Measurements from ENCODE around the gene CFAP410. TPM values are rescaled to one million over a fixed set of nuclear protein-coding genes. Genes with fewer than 3 reads are reported as not detected.

CFAP410 gene
- total and polyA plus RNA-seq, 2 donors from 2014 or later = 23.3 to 45.3 TPM

GRCh38 chr21:44301961-44302406, 37.2 kb downstream of the CFAP410 start:
- Histone ChIP-seq H3K9ac (ENCODE audit: low read length in 3 of 3) (peak overlapping the region in 2 of 3 donors; percentile 13 to 81), H3K4me3 (ENCODE audit: low read length in 3 of 3) (peak overlapping the region in 1 of 3 donors; percentile 77), H3K4me1 (ENCODE audit: control insufficient read depth in 2 of 3, insufficient read depth in 2 of 3, low read depth in 1 of 3, low read length in 3 of 3) (peaks cover 0 to 57% (median 27%) of the 10 kb centered on the region in 3 donors), H3K27me3 (ENCODE audit: control insufficient read depth, insufficient read depth, low read length) (no peaks in the 10 kb centered on the region), H3K27ac (ENCODE audit: low read depth in 2 of 2, low read length in 2 of 2) (peak overlapping the region; percentile 72 to 96), H3K9me3 (ENCODE audit: control insufficient read depth in 2 of 3, insufficient read depth in 1 of 3, low read length in 3 of 3) (no peaks in the 10 kb centered on the region), H3K36me3 (ENCODE audit: control insufficient read depth in 2 of 3, insufficient read depth in 3 of 3, low read length in 3 of 3) (peaks cover 0 to under 1% (median 0%) of the 10 kb centered on the region in 3 donors)
- intact Hi-C loops (cut with DNase I) = no loop called here
- DNase-seq = peak in 4 of 5 donors; percentile 74 to 86 (median 80)
- FAIRE-seq = no peak
- TF ChIP-seq CTCF (IDR thresholded peaks at IDR 0.05; ENCODE audit: borderline replicate concordance, extremely low read depth, insufficient read depth) = peak; percentile 29

- FAIRE-seq = no peak
- H3K9ac ChIP-seq (ENCODE audit: low read length in 3 of 3) = peak overlapping the region in 2 of 3 donors; percentile 75 to 81
- peaks cover 0 to 51% (median 27%) of the 10 kb centered on the region in 3 donors for H3K4me1 ChIP-seq (ENCODE audit: control insufficient read depth in 2 of 3, insufficient read depth in 2 of 3, low read depth in 1 of 3, low read length in 3 of 3)
- peak overlapping the region; percentile 72 to 96 for H3K27ac ChIP-seq (ENCODE audit: low read depth in 2 of 2, low read length in 2 of 2)
- H3K9me3 ChIP-seq (ENCODE audit: control insufficient read depth in 2 of 3, insufficient read depth in 1 of 3, low read length in 3 of 3) = no peaks in the 10 kb centered on the region
- DNase-seq = no peak
- H3K4me3 ChIP-seq (ENCODE audit: low read length in 3 of 3) = peak overlapping the region in 2 of 3 donors; percentile 71 to 77
- TF ChIP-seq CTCF (IDR thresholded peaks at IDR 0.05; ENCODE audit: borderline replicate concordance, extremely low read depth, insufficient read depth) = no peak
- no peaks in the 10 kb centered on the region for H3K27me3 ChIP-seq (ENCODE audit: control insufficient read depth, insufficient read depth, low read length)
- H3K36me3 ChIP-seq (ENCODE audit: control insufficient read depth in 2 of 3, insufficient read depth in 3 of 3, low read length in 3 of 3) = no peaks in the 10 kb centered on the region
- intact Hi-C loops (cut with DNase I) = no loop called here
Measured at GRCh38 chr21:44301141-44301540, 38.0 kb downstream of the CFAP410 start.

- Histone ChIP-seq H3K4me1 (ENCODE audit: control insufficient read depth in 2 of 3, insufficient read depth in 2 of 3, low read depth in 1 of 3, low read length in 3 of 3) (peaks cover 0 to 43% (median 23%) of the 10 kb centered on the region in 3 donors), H3K27ac (ENCODE audit: low read depth in 2 of 2, low read length in 2 of 2) (peak overlapping the region; percentile 72 to 96), H3K9ac (ENCODE audit: low read length in 3 of 3) (peak overlapping the region in 2 of 3 donors; percentile 75 to 81), H3K4me3 (ENCODE audit: low read length in 3 of 3) (peak overlapping the region; percentile 51 to 77 (median 71)), H3K9me3 (ENCODE audit: control insufficient read depth in 2 of 3, insufficient read depth in 1 of 3, low read length in 3 of 3) (no peaks in the 10 kb centered on the region), H3K27me3 (ENCODE audit: control insufficient read depth, insufficient read depth, low read length) (no peaks in the 10 kb centered on the region), H3K36me3 (ENCODE audit: control insufficient read depth in 2 of 3, insufficient read depth in 3 of 3, low read length in 3 of 3) (no peaks in the 10 kb centered on the region)
- no peak for FAIRE-seq
- peak; percentile 50 to 94 (median 81) for DNase-seq
- TF ChIP-seq CTCF (IDR thresholded peaks at IDR 0.05; ENCODE audit: borderline replicate concordance, extremely low read depth, insufficient read depth) = no peak
- intact Hi-C loops (cut with DNase I) = no loop called here
Measured at GRCh38 chr21:44300262-44300959, 38.8 kb downstream of the CFAP410 start.

Data from kidney (tissue), 14 donors.